Measurements from ENCODE around the gene MCF2. TPM values are rescaled to one million over a fixed set of nuclear protein-coding genes. Genes with fewer than 3 reads are reported as not detected.

Gene MCF2
- total and polyA plus RNA-seq, 7 donors, result 0.14 to 0.31 TPM; not detected in 5

GRCh38 chrX:139559383-139560042, 148.5 kb downstream of the MCF2 start:
- H3K27me3 ChIP-seq (ENCODE audit: insufficient read depth in 3 of 3, low read length in 2 of 3), result peaks cover 0 to 6% (median 0%) of the 10 kb centered on the region in 3 donors
- DNase-seq (no peak), ATAC-seq (peak; percentile 75 to 83 (median 80))
- intact Hi-C loops (cut with DNase I), result loop anchor here (5.0 kb wide), 2 partner anchors 782 to 802 kb away; no protein-coding TSS in a partner anchor
- no peak overlapping the region for H3K27ac ChIP-seq
- no peaks in the 10 kb centered on the region for H3K9me3 ChIP-seq
- no peaks in the 10 kb centered on the region for H3K36me3 ChIP-seq (ENCODE audit: insufficient read depth in 1 of 2, low read depth in 1 of 2)
- TF ChIP-seq CTCF (IDR thresholded peaks at IDR 0.05), result peak; percentile 58
- WGBS, 3 donors, result 33 to 39% (median 35%) methylated on average over 9 of the region's 9 CpGs
- H3K4me3 ChIP-seq, result no peak overlapping the region
- H3K4me1 ChIP-seq, result no peaks in the 10 kb centered on the region

GRCh38 chrX:139554991-139555675, 152.8 kb downstream of the MCF2 start:
- DNase-seq (no peak), ATAC-seq (no peak)
- Histone ChIP-seq H3K4me1 (no peaks in the 10 kb centered on the region), H3K36me3 (ENCODE audit: insufficient read depth in 1 of 2, low read depth in 1 of 2) (no peaks in the 10 kb centered on the region), H3K4me3 (no peak overlapping the region), H3K9me3 (no peaks in the 10 kb centered on the region), H3K27ac (no peak overlapping the region), H3K27me3 (ENCODE audit: insufficient read depth in 3 of 3, low read length in 2 of 3) (peaks cover 0 to 12% (median 0%) of the 10 kb centered on the region in 3 donors)
- no peak for TF ChIP-seq CTCF (IDR thresholded peaks at IDR 0.05)
- intact Hi-C loops (cut with DNase I), result loop anchor here in 1 of 2 donors (5.0 kb wide), 2 partner anchors 778 to 798 kb away; no protein-coding TSS in a partner anchor
- WGBS, 3 donors, result 67 to 94% (median 78%) methylated on average over 23 to 26 of the region's 26 CpGs

- Histone ChIP-seq H3K4me1 (no peaks in the 10 kb centered on the region), H3K9me3 (no peaks in the 10 kb centered on the region), H3K4me3 (no peak overlapping the region), H3K27ac (no peak overlapping the region), H3K27me3 (ENCODE audit: insufficient read depth in 3 of 3, low read length in 2 of 3) (peaks cover 0 to 12% (median 0%) of the 10 kb centered on the region in 3 donors), H3K36me3 (ENCODE audit: insufficient read depth in 1 of 2, low read depth in 1 of 2) (no peaks in the 10 kb centered on the region)
- ATAC-seq (no peak), DNase-seq (no peak)
- intact Hi-C loops (cut with DNase I), result no loop called here
- no peak for TF ChIP-seq CTCF (IDR thresholded peaks at IDR 0.05)
Observed at GRCh38 chrX:139554376-139554775, 153.6 kb downstream of the MCF2 start.

- intact Hi-C loops (cut with DNase I), result no loop called here
- WGBS, 3 donors, result 53 to 79% (median 70%) methylated on average over 3 of the region's 3 CpGs
- Histone ChIP-seq H3K4me3 (no peak overlapping the region), H3K36me3 (ENCODE audit: insufficient read depth in 1 of 2, low read depth in 1 of 2) (no peaks in the 10 kb centered on the region), H3K27me3 (ENCODE audit: insufficient read depth in 3 of 3, low read length in 2 of 3) (peaks cover 0 to 3% (median 0%) of the 10 kb centered on the region in 3 donors), H3K27ac (no peak overlapping the region), H3K9me3 (no peaks in the 10 kb centered on the region), H3K4me1 (no peaks in the 10 kb centered on the region)
- ATAC-seq (no peak), DNase-seq (no peak)
- TF ChIP-seq CTCF (IDR thresholded peaks at IDR 0.05), result no peak
Observed at GRCh38 chrX:139544591-139544990, 163.4 kb downstream of the MCF2 start.

Measured in psoas muscle (tissue), 8 donors.